H9 (cell line): ENCODE data around the gene CABS1. TPM values are rescaled to one million over a fixed set of nuclear protein-coding genes. Genes with fewer than 3 reads are reported as not detected.

Source experiments
- DNase-seq: peaks from one replicate; pipeline ENCODE4 v3.0.0-alpha.2; 2017
- H2AFZ ChIP-seq: one replicate; pipeline ENCODE4 v1.6.1; 2013; ENCODE audit warnings: mild to moderate bottlenecking, low read length, control low read depth, moderate library complexity
- H2AK5ac ChIP-seq: 2 replicates; pipeline ENCODE4 v1.6.1; 2013; ENCODE audit warnings: low read length, control low read depth, mixed read lengths; ENCODE audit not compliant: insufficient read length
- H2BK120ac ChIP-seq: one replicate; pipeline ENCODE4 v1.6.1; 2013; ENCODE audit warnings: low read depth, mild to moderate bottlenecking, low read length, control low read depth, inconsistent platforms; ENCODE audit not compliant: poor library complexity, severe bottlenecking
- H2BK12ac ChIP-seq: 2 replicates; pipeline ENCODE4 v1.6.1; 2013; ENCODE audit warnings: low read length, control low read depth, mixed read lengths, low read depth; ENCODE audit not compliant: insufficient read length
- H2BK15ac ChIP-seq: 2 replicates; pipeline ENCODE4 v1.6.1; 2013; ENCODE audit warnings: low read depth, low read length, control low read depth
- H2BK20ac ChIP-seq: one replicate; pipeline ENCODE4 v1.6.1; 2013; ENCODE audit warnings: low read depth, mild to moderate bottlenecking, low read length, control low read depth, inconsistent platforms; ENCODE audit not compliant: poor library complexity, severe bottlenecking
- H2BK5ac ChIP-seq: 2 replicates; pipeline ENCODE4 v1.6.1; 2013; ENCODE audit warnings: low read length, control low read depth, mixed read lengths; ENCODE audit not compliant: insufficient read length
- H3K14ac ChIP-seq: 2 replicates; pipeline ENCODE4 v1.6.1; 2013; ENCODE audit warnings: low read length, control low read depth; ENCODE audit not compliant: insufficient read depth
- H3K18ac ChIP-seq: 2 replicates; pipeline ENCODE4 v1.6.1; 2013; ENCODE audit warnings: low read depth, mild to moderate bottlenecking, mixed read lengths, low read length, control low read depth; ENCODE audit not compliant: insufficient read length
- H3K23ac ChIP-seq: 2 replicates; pipeline ENCODE4 v1.6.1; 2013; ENCODE audit warnings: low read length, control low read depth, mixed read lengths, low read depth; ENCODE audit not compliant: insufficient read length
- H3K23me2 ChIP-seq: 2 replicates; pipeline ENCODE4 v1.6.1; 2013; ENCODE audit warnings: low read depth, mild to moderate bottlenecking, mixed read lengths, low read length, control low read depth; ENCODE audit not compliant: insufficient read length, poor library complexity, severe bottlenecking
- H3K27ac ChIP-seq: 2 replicates; pipeline ENCODE4 v1.5.1; 2013; ENCODE audit warnings: low read length, control low read depth, mixed read lengths, low read depth; ENCODE audit not compliant: insufficient read length
- H3K27me3 ChIP-seq: 2 replicates; pipeline ENCODE4 v1.6.1; 2013; ENCODE audit warnings: low read length, control low read depth, inconsistent platforms; ENCODE audit not compliant: insufficient read depth
- H3K4ac ChIP-seq: 2 replicates; pipeline ENCODE4 v1.6.1; 2013; ENCODE audit warnings: low read depth, mild to moderate bottlenecking, control low read depth, inconsistent platforms, low read length, moderate library complexity
- H3K4me1 ChIP-seq: 2 replicates; pipeline ENCODE4 v1.6.1; 2013; ENCODE audit warnings: low read length, control low read depth, inconsistent platforms; ENCODE audit not compliant: insufficient read depth
- H3K4me2 ChIP-seq: 2 replicates; pipeline ENCODE4 v1.6.1; 2013; ENCODE audit warnings: low read length, control low read depth, mixed read lengths; ENCODE audit not compliant: insufficient read length, insufficient read depth
- H3K56ac ChIP-seq: 2 replicates; pipeline ENCODE4 v1.6.1; 2013; ENCODE audit warnings: low read depth, mild to moderate bottlenecking, mixed read lengths, low read length, control low read depth; ENCODE audit not compliant: insufficient read length
- H3K79me1 ChIP-seq: 2 replicates; pipeline ENCODE4 v1.6.1; 2013; ENCODE audit warnings: low read depth, mild to moderate bottlenecking, moderate library complexity, low read length, control low read depth, inconsistent platforms; ENCODE audit not compliant: insufficient read depth, poor library complexity, severe bottlenecking
- H3K79me2 ChIP-seq: 2 replicates; pipeline ENCODE4 v1.6.1; 2013; ENCODE audit warnings: low read length, control low read depth, inconsistent platforms; ENCODE audit not compliant: insufficient read depth
- H3K9ac ChIP-seq: 2 replicates; pipeline ENCODE4 v1.6.1; 2013; ENCODE audit warnings: low read length, control low read depth, mixed read lengths; ENCODE audit not compliant: insufficient read length; ENCODE audit errors: extremely low read depth
- H3K9me3 ChIP-seq: one replicate; pipeline ENCODE4 v1.6.1; 2013; ENCODE audit warnings: low read depth, low read length, inconsistent platforms; ENCODE audit not compliant: control insufficient read depth
- H3T11ph ChIP-seq: one replicate; pipeline ENCODE4 v1.6.1; 2013; ENCODE audit warnings: mild to moderate bottlenecking, low read length, control low read depth, inconsistent platforms
- H4K20me1 ChIP-seq: one replicate; pipeline ENCODE4 v1.6.1; 2013; ENCODE audit not compliant: control insufficient read depth, insufficient read length, insufficient read depth
- H4K5ac ChIP-seq: 2 replicates; pipeline ENCODE4 v1.6.1; 2013; ENCODE audit warnings: low read depth, mild to moderate bottlenecking, mixed read lengths, low read length, control low read depth; ENCODE audit not compliant: insufficient read length
- H4K8ac ChIP-seq: replicated peaks from 2 replicates; pipeline ENCODE4 v1.6.1; 2013; ENCODE audit warnings: low read length, control low read depth, mixed read lengths, low read depth; ENCODE audit not compliant: insufficient read length
- H4K91ac ChIP-seq: 2 replicates; pipeline ENCODE4 v1.6.1; 2013; ENCODE audit warnings: low read depth, mild to moderate bottlenecking, moderate library complexity, mixed read lengths, low read length, control low read depth; ENCODE audit not compliant: insufficient read length
- H3K27ac Mint-ChIP-seq, 3 experiments: 2 replicates in 2 of 3; 3 replicates in 1 of 3; pipeline ENCODE4 v1.8.0; 2020 to 2021; ENCODE audit warnings: mixed read lengths in 3 of 3, mild to moderate bottlenecking in 1 of 3, moderate library complexity in 1 of 3
- H3K27me3 Mint-ChIP-seq: 2 replicates; pipeline ENCODE4 v1.8.0; 2021; ENCODE audit warnings: low read depth, mild to moderate bottlenecking, moderate library complexity, mixed read lengths
- H3K36me3 Mint-ChIP-seq, 3 experiments: 2 replicates in 2 of 3; 3 replicates in 1 of 3; pipeline ENCODE4 v1.8.0; 2020 to 2021; ENCODE audit warnings: low read depth in 3 of 3, mixed read lengths in 3 of 3; ENCODE audit not compliant: insufficient read depth in 1 of 3
- H3K4me1 Mint-ChIP-seq, 2 experiments: 2 replicates each; pipeline ENCODE4 v1.8.0; 2020; ENCODE audit warnings: mixed read lengths in 2 of 2
- H3K4me3 Mint-ChIP-seq, 2 experiments: 2 replicates in 1 of 2; 3 replicates in 1 of 2; pipeline ENCODE4 v1.8.0; 2020 to 2021; ENCODE audit warnings: mild to moderate bottlenecking in 2 of 2, mixed read lengths in 2 of 2, moderate library complexity in 1 of 2
- H3K9me3 Mint-ChIP-seq, 2 experiments: 2 replicates in 1 of 2; 3 replicates in 1 of 2; pipeline ENCODE4 v1.8.0; 2020; ENCODE audit warnings: mild to moderate bottlenecking in 2 of 2, mixed read lengths in 2 of 2, moderate library complexity in 1 of 2
- whole genome bisulfite sequencing: extraction: QIAGEN DNeasy Blood & Tissue Kit; methylation state at CpG from one replicate; pipeline ENCODE4 v1.1.7; 2013; ENCODE audit warnings: missing lambda C conversion rate, low lambda C conversion rate, mixed read lengths; ENCODE audit not compliant: insufficient read length; ENCODE audit errors: extremely low coverage; 5-methylcytosine and 5-hydroxymethylcytosine counted together
- total RNA-seq: library from RNA; stranded (reverse); gene quantifications from 2 replicates; pipeline ENCODE4 v1.2.1, GENCODE V29; 2021
- TF ChIP-seq, protein P1 (sequence below): fragments of 200-600 bp; sonication (generic); conservative IDR thresholded peaks from 3 replicates; pipeline ENCODE4 v1.8.0; 2021; ENCODE audit warnings: antibody characterized with exemption, mild to moderate bottlenecking

Gene CABS1
- total RNA-seq, 1 experiment from 2014 or later: 0.15 TPM

DNA sequence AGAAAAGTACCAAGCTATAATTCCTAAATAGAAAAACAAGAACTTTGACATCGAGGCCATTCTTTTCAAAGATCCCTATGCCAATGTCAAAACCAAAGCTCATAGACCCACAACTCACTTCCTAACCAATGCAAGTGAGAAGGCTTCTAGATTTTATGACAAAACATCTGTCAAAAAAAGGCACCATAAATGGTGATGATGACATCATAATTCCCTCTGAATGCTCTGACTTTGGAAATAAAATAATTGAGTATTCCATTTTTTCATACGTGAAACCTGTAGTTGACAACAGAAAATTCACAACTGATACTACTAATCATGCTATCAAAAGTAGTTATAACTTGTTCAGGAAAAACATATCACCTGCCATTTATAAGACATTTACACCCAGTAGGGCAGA lies 8.7 kb upstream of the CABS1 start:
- Histone ChIP-seq H3K23ac (no peak overlapping the region), H4K20me1 (no peaks in the 10 kb centered on the region), H3K23me2 (no peaks in the 10 kb centered on the region), H3K9ac (no peak overlapping the region), H2AK5ac (no peak overlapping the region), H3K4ac (no peak overlapping the region), H3K9me3 (no peaks in the 10 kb centered on the region), H2BK15ac (no peak overlapping the region), H2BK5ac (no peak overlapping the region), H3K4me2 (no peak overlapping the region), H3K79me1 (no peaks in the 10 kb centered on the region), H3K27ac (no peak overlapping the region), H2AFZ (no peak overlapping the region), H2BK12ac (no peak overlapping the region), H3K27me3 (no peaks in the 10 kb centered on the region), H3K14ac (no peak overlapping the region), H3K4me1 (no peaks in the 10 kb centered on the region), H2BK120ac (no peak overlapping the region), H3K18ac (no peak overlapping the region), H4K8ac (no peak overlapping the region), H2BK20ac (no peak overlapping the region), H3K56ac (no peak overlapping the region), H4K5ac (no peak overlapping the region), H4K91ac (no peak overlapping the region), H3T11ph (no peak overlapping the region), H3K79me2 (no peaks in the 10 kb centered on the region)
- DNase-seq: no peak
- TF ChIP-seq, protein P1, sequence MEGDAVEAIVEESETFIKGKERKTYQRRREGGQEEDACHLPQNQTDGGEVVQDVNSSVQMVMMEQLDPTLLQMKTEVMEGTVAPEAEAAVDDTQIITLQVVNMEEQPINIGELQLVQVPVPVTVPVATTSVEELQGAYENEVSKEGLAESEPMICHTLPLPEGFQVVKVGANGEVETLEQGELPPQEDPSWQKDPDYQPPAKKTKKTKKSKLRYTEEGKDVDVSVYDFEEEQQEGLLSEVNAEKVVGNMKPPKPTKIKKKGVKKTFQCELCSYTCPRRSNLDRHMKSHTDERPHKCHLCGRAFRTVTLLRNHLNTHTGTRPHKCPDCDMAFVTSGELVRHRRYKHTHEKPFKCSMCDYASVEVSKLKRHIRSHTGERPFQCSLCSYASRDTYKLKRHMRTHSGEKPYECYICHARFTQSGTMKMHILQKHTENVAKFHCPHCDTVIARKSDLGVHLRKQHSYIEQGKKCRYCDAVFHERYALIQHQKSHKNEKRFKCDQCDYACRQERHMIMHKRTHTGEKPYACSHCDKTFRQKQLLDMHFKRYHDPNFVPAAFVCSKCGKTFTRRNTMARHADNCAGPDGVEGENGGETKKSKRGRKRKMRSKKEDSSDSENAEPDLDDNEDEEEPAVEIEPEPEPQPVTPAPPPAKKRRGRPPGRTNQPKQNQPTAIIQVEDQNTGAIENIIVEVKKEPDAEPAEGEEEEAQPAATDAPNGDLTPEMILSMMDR: no peak
- Mint-ChIP-seq H3K4me3 (no peak overlapping the region), H3K4me1 (no peaks in the 10 kb centered on the region), H3K36me3 (peaks cover 0 to 4% (median 3%) of the 10 kb centered on the region in 3 experiments; a peak in 3 of 7 replicates), H3K27me3 (no peaks in the 10 kb centered on the region), H3K9me3 (peaks cover 10 to 11% of the 10 kb centered on the region in 2 experiments; a peak in 4 of 5 replicates), H3K27ac (no peak overlapping the region)
- WGBS: no CpG with 5 or more reads among the region's 2 CpGs
